NCI-H1436 (cell line): ENCODE results near the gene EEF2K.
"Not testable (repeated sequence)": the region's sequence is repeated elsewhere in the genome, so short reads cannot be mapped to it uniquely, and the experiment has no call there.

Source experiments
- DNase-seq: peaks from one replicate; lab custom pipeline; 2025; lab: John Stamatoyannopoulos, UW

The EEF2K gene

GRCh38 chr16:22213236-22213635 is 7.2 kb downstream of the EEF2K start:
- no peak for DNase-seq

- DNase-seq = no peak
Measured at GRCh38 chr16:22213801-22214200, 7.7 kb downstream of the EEF2K start.

- no peak for DNase-seq
Measured at GRCh38 chr16:22214402-22214801, 8.3 kb downstream of the EEF2K start.

- DNase-seq = no peak
Measured at GRCh38 chr16:22214889-22215288, 8.8 kb downstream of the EEF2K start.

- DNase-seq = no peak
Measured at GRCh38 chr16:22216191-22216831, 10.2 kb downstream of the EEF2K start.

- DNase-seq = not testable (repeated sequence)
Measured at GRCh38 chr16:22216832-22217225, 10.8 kb downstream of the EEF2K start.

- no peak for DNase-seq
Measured at GRCh38 chr16:22217890-22218730, 12.0 kb downstream of the EEF2K start.

- no peak for DNase-seq
Measured at GRCh38 chr16:22219389-22220068, 13.5 kb downstream of the EEF2K start.

- DNase-seq = no peak
Measured at GRCh38 chr16:22220069-22220440, 14.0 kb downstream of the EEF2K start.

- DNase-seq = no peak
Measured at GRCh38 chr16:22220714-22221113, 14.6 kb downstream of the EEF2K start.

GRCh38 chr16:22222006-22222405 is 15.9 kb downstream of the EEF2K start:
- DNase-seq = no peak

- no peak for DNase-seq
Measured at GRCh38 chr16:22222998-22223397, 16.9 kb downstream of the EEF2K start.

GRCh38 chr16:22225060-22225459 is 19.0 kb downstream of the EEF2K start:
- DNase-seq = no peak

- no peak for DNase-seq
Measured at GRCh38 chr16:22229889-22230288, 23.8 kb downstream of the EEF2K start.

- DNase-seq = no peak
Measured at GRCh38 chr16:22232277-22233036, 26.4 kb downstream of the EEF2K start.

- DNase-seq = no peak
Measured at GRCh38 chr16:22233037-22233372, 26.9 kb downstream of the EEF2K start.

- DNase-seq = no peak
Measured at GRCh38 chr16:22235839-22236745, 30.0 kb downstream of the EEF2K start.

GRCh38 chr16:22239131-22239805 is 33.2 kb downstream of the EEF2K start:
- DNase-seq = no peak

- DNase-seq = no peak
Measured at GRCh38 chr16:22240023-22240710, 34.1 kb downstream of the EEF2K start.

- DNase-seq = no peak
Measured at GRCh38 chr16:22250522-22250921, 44.4 kb downstream of the EEF2K start.
